WTC11 (cell line): Measurements from ENCODE around the gene GRB10. TPM values are rescaled to one million over a fixed set of nuclear protein-coding genes. Genes with fewer than 3 reads are reported as not detected.

ENCODE experiments used
- ATAC-seq: fragments of 200-7000 bp; cut with Tn5 transposase; 2 replicates; pipeline ENCODE4 v1.10.0; 2021; ENCODE audit warnings: mild to moderate bottlenecking, moderate library complexity
- CTCF ChIA-PET: fragments of 300-600 bp; sonication (Branson Sonifier 250); formaldehyde crosslinking; loops from one replicate; lab custom pipeline; 2021; ENCODE audit warnings: antibody characterized with exemption; lab: Charles Lee
- POLR2A ChIA-PET: fragments of 350-600 bp; sonication (Branson Sonifier 250); formaldehyde crosslinking; loops from one replicate; lab custom pipeline; 2021; ENCODE audit warnings: antibody characterized with exemption; lab: Charles Lee
- DNase-seq: peaks from one replicate; pipeline ENCODE4 v3.0.0; 2021; ENCODE audit warnings: low spot score
- H3K27ac Mint-ChIP-seq: 2 replicates; pipeline ENCODE4 v1.8.0; 2021; ENCODE audit warnings: mixed read lengths
- H3K27me3 Mint-ChIP-seq: 2 replicates; pipeline ENCODE4 v1.8.0; 2021; ENCODE audit warnings: low read depth, mild to moderate bottlenecking, moderate library complexity, mixed read lengths
- H3K36me3 Mint-ChIP-seq: 2 replicates; pipeline ENCODE4 v1.8.0; 2021; ENCODE audit warnings: mixed read lengths
- H3K4me1 Mint-ChIP-seq: 2 replicates; pipeline ENCODE4 v1.8.0; 2022; ENCODE audit warnings: mixed read lengths
- H3K4me3 Mint-ChIP-seq: 2 replicates; pipeline ENCODE4 v1.8.0; 2021; ENCODE audit warnings: mild to moderate bottlenecking, moderate library complexity, mixed read lengths
- H3K9me3 Mint-ChIP-seq: 2 replicates; pipeline ENCODE4 v1.8.0; 2021; ENCODE audit warnings: mixed read lengths
- CBFB ChIP-seq: sonication (generic); formaldehyde crosslinking; IDR thresholded peaks from 2 replicates; pipeline ENCODE4 v1.8.1; 2022; ENCODE audit warnings: mild to moderate bottlenecking, low read depth, missing genetic modification reagents
- EMX1 ChIP-seq: fragments of 250-450 bp; sonication (Bioruptor Pico); IDR thresholded peaks from 2 replicates; pipeline ENCODE4 v1.8.0; 2021; ENCODE audit warnings: mild to moderate bottlenecking
- ETV6 ChIP-seq: sonication (generic); formaldehyde crosslinking; IDR thresholded peaks from 2 replicates; pipeline ENCODE4 v1.8.1; 2022; ENCODE audit warnings: mild to moderate bottlenecking, missing genetic modification reagents
- FOXP1 ChIP-seq: sonication (generic); formaldehyde crosslinking; IDR thresholded peaks from 2 replicates; pipeline ENCODE4 v1.8.0; 2022; ENCODE audit warnings: missing genetic modification reagents, mild to moderate bottlenecking, moderate library complexity, borderline replicate concordance
- GRHL2 ChIP-seq: fragments of 250-450 bp; sonication (Bioruptor Pico); IDR thresholded peaks from 2 replicates; pipeline ENCODE4 v1.8.0; 2022; ENCODE audit warnings: mild to moderate bottlenecking, moderate library complexity; ENCODE audit not compliant: insufficient replicate concordance, severe bottlenecking
- IRF2 ChIP-seq: sonication (generic); formaldehyde crosslinking; IDR thresholded peaks from 2 replicates; pipeline ENCODE4 v1.8.0; 2022; ENCODE audit warnings: low read depth, missing genetic modification reagents, borderline replicate concordance
- MXD4 ChIP-seq: fragments of 250-450 bp; sonication (Bioruptor Pico); IDR thresholded peaks from 2 replicates; pipeline ENCODE4 v1.8.0; 2021; ENCODE audit warnings: mild to moderate bottlenecking, moderate library complexity, borderline replicate concordance
- NFATC4 ChIP-seq: fragments of 250-450 bp; sonication (Bioruptor Pico); IDR thresholded peaks from 2 replicates; pipeline ENCODE4 v1.9.0; 2021; ENCODE audit warnings: mild to moderate bottlenecking
- NR2C2 ChIP-seq: sonication (generic); formaldehyde crosslinking; IDR thresholded peaks from 2 replicates; pipeline ENCODE4 v1.8.0; 2022; ENCODE audit warnings: mild to moderate bottlenecking, missing genetic modification reagents
- NR3C1 ChIP-seq: sonication (generic); formaldehyde crosslinking; conservative IDR thresholded peaks from 2 replicates; pipeline ENCODE4 v1.8.1; 2023; ENCODE audit warnings: low read depth, mild to moderate bottlenecking, missing genetic modification reagents
- RELA ChIP-seq: sonication (generic); formaldehyde crosslinking; IDR thresholded peaks from 2 replicates; pipeline ENCODE4 v1.8.1; 2022; ENCODE audit warnings: missing genetic modification reagents, mild to moderate bottlenecking, borderline replicate concordance
- SMAD3 ChIP-seq: sonication (generic); formaldehyde crosslinking; IDR thresholded peaks from 2 replicates; pipeline ENCODE4 v1.8.0; 2022; ENCODE audit warnings: missing genetic modification reagents, mild to moderate bottlenecking, borderline replicate concordance
- SP1 ChIP-seq: sonication (generic); formaldehyde crosslinking; conservative IDR thresholded peaks from 2 replicates; pipeline ENCODE4 v1.8.1; 2022; ENCODE audit warnings: missing genetic modification reagents
- TEAD1 ChIP-seq: sonication (generic); formaldehyde crosslinking; IDR thresholded peaks from 2 replicates; pipeline ENCODE4 v1.8.0; 2022; ENCODE audit warnings: mild to moderate bottlenecking, missing genetic modification reagents
- TP53 ChIP-seq: sonication (generic); formaldehyde crosslinking; IDR thresholded peaks from 2 replicates; pipeline ENCODE4 v1.8.1; 2023; ENCODE audit warnings: mild to moderate bottlenecking, missing genetic modification reagents
- ZNF232 ChIP-seq: sonication (generic); formaldehyde crosslinking; IDR thresholded peaks from 2 replicates; pipeline ENCODE4 v1.8.0; 2022; ENCODE audit warnings: mild to moderate bottlenecking, missing genetic modification reagents
- ZNF396 ChIP-seq: fragments of 250-450 bp; sonication (Bioruptor Pico); IDR thresholded peaks from 2 replicates; pipeline ENCODE4 v1.8.0; 2021; ENCODE audit warnings: mild to moderate bottlenecking, moderate library complexity, borderline replicate concordance
- ZNF416 ChIP-seq: fragments of 250-450 bp; sonication (Bioruptor Pico); IDR thresholded peaks from 2 replicates; pipeline ENCODE4 v1.9.0; 2021; ENCODE audit warnings: mild to moderate bottlenecking, inconsistent platforms
- ZNF671 ChIP-seq: fragments of 250-450 bp; sonication (Bioruptor Pico); IDR thresholded peaks from 2 replicates; pipeline ENCODE4 v1.8.0; 2021; ENCODE audit warnings: mild to moderate bottlenecking
- total RNA-seq: library from RNA; stranded (reverse); gene quantifications from 3 replicates; pipeline ENCODE4 v1.2.3, GENCODE V29; 2021
- TF ChIP-seq, protein P1 (sequence below): fragments of 250-450 bp; sonication (Bioruptor Pico); IDR thresholded peaks from 2 replicates; pipeline ENCODE4 v1.9.0; 2021; ENCODE audit warnings: mild to moderate bottlenecking
- TF ChIP-seq, protein P2 (sequence below): fragments of 250-450 bp; sonication (Bioruptor Pico); IDR thresholded peaks from 2 replicates; pipeline ENCODE4 v1.9.0; 2021; ENCODE audit warnings: mild to moderate bottlenecking
- TF ChIP-seq, protein P3 (sequence below): sonication (generic); formaldehyde crosslinking; IDR thresholded peaks from 2 replicates; pipeline ENCODE4 v1.8.0; 2023; ENCODE audit warnings: mild to moderate bottlenecking, missing genetic modification reagents
- TF ChIP-seq, protein P4 (sequence below): sonication (generic); formaldehyde crosslinking; IDR thresholded peaks from 2 replicates; pipeline ENCODE4 v1.8.1; 2023; ENCODE audit warnings: mild to moderate bottlenecking, missing genetic modification reagents, moderate library complexity
- TF ChIP-seq, protein P5 (sequence below): sonication (generic); formaldehyde crosslinking; IDR thresholded peaks from 2 replicates; pipeline ENCODE4 v1.8.0; 2022; ENCODE audit warnings: mild to moderate bottlenecking, missing genetic modification reagents

Gene GRB10
- total RNA-seq, 1 experiment from 2014 or later = 103 TPM

DNA sequence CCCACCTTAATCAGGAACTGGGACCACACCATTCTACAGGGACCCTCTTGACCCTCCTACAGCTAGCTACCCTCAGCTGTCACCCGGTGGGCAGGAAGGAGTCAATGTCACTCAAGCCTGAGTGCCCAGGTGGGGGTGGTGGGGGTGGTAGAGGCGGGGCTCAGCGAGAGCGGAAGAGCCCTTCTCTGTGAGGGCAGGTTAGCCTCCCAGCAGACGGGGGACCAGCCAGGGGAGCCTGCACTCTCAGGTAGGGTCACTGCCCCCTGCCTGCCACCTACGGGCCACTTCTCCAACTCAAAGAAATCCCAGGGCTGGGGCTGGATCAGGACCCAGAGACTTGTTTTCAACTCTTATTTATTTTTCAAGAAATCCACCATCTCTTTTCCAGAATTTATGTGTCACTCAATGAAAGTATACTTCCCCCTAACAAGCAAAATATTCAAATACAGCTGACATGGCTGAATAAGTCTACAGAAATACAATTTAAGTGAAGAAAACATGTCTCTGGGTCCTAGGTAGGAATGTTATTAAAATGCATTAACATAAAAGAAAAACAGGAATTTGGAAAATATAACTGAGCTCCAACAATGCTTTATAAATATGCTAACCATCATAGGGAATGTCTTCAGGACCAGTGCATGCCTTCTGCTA lies 154.1 kb downstream of the GRB10 start:
- peaks cover 40% of the 10 kb centered on the region for H3K4me1 Mint-ChIP-seq
- no peaks in the 10 kb centered on the region for H3K27me3 Mint-ChIP-seq
- ATAC-seq (peak; percentile 57), DNase-seq (peak; percentile 53)
- peak overlapping the region; percentile 76; the same call in 1 of the 2 replicates for H3K27ac Mint-ChIP-seq
- TF ChIP-seq ZNF232 (CRISPR knock-in tag) (no peak), TEAD1 (no peak), NR3C1 (CRISPR knock-in tag) (no peak), FOXP1 (CRISPR knock-in tag) (no peak), RELA (CRISPR knock-in tag) (no peak), MXD4 (no peak), TP53 (CRISPR knock-in tag) (no peak), NFATC4 (CRISPR knock-in tag) (no peak), CBFB (CRISPR knock-in tag) (no peak), EMX1 (CRISPR knock-in tag) (no peak), SMAD3 (CRISPR knock-in tag) (no peak)
- TF ChIP-seq, protein P1, sequence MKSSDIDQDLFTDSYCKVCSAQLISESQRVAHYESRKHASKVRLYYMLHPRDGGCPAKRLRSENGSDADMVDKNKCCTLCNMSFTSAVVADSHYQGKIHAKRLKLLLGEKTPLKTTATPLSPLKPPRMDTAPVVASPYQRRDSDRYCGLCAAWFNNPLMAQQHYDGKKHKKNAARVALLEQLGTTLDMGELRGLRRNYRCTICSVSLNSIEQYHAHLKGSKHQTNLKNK (CRISPR knock-in tag) = no peak
- TF ChIP-seq, protein P2, sequence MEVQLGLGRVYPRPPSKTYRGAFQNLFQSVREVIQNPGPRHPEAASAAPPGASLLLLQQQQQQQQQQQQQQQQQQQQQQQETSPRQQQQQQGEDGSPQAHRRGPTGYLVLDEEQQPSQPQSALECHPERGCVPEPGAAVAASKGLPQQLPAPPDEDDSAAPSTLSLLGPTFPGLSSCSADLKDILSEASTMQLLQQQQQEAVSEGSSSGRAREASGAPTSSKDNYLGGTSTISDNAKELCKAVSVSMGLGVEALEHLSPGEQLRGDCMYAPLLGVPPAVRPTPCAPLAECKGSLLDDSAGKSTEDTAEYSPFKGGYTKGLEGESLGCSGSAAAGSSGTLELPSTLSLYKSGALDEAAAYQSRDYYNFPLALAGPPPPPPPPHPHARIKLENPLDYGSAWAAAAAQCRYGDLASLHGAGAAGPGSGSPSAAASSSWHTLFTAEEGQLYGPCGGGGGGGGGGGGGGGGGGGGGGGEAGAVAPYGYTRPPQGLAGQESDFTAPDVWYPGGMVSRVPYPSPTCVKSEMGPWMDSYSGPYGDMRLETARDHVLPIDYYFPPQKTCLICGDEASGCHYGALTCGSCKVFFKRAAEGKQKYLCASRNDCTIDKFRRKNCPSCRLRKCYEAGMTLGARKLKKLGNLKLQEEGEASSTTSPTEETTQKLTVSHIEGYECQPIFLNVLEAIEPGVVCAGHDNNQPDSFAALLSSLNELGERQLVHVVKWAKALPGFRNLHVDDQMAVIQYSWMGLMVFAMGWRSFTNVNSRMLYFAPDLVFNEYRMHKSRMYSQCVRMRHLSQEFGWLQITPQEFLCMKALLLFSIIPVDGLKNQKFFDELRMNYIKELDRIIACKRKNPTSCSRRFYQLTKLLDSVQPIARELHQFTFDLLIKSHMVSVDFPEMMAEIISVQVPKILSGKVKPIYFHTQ (CRISPR knock-in tag) = no peak
- TF ChIP-seq, protein P3, sequence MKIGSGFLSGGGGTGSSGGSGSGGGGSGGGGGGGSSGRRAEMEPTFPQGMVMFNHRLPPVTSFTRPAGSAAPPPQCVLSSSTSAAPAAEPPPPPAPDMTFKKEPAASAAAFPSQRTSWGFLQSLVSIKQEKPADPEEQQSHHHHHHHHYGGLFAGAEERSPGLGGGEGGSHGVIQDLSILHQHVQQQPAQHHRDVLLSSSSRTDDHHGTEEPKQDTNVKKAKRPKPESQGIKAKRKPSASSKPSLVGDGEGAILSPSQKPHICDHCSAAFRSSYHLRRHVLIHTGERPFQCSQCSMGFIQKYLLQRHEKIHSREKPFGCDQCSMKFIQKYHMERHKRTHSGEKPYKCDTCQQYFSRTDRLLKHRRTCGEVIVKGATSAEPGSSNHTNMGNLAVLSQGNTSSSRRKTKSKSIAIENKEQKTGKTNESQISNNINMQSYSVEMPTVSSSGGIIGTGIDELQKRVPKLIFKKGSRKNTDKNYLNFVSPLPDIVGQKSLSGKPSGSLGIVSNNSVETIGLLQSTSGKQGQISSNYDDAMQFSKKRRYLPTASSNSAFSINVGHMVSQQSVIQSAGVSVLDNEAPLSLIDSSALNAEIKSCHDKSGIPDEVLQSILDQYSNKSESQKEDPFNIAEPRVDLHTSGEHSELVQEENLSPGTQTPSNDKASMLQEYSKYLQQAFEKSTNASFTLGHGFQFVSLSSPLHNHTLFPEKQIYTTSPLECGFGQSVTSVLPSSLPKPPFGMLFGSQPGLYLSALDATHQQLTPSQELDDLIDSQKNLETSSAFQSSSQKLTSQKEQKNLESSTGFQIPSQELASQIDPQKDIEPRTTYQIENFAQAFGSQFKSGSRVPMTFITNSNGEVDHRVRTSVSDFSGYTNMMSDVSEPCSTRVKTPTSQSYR = no peak
- no peak overlapping the region for H3K4me3 Mint-ChIP-seq
- CTCF ChIA-PET = interaction anchor here (0.6 to 2.1 kb wide), 14 partner anchors 13 to 1273 kb away, joined by 3 to 7 read pairs (median 3); no protein-coding TSS in a partner anchor
- H3K36me3 Mint-ChIP-seq = peaks cover 9% of the 10 kb centered on the region
- H3K9me3 Mint-ChIP-seq = peaks cover 6% of the 10 kb centered on the region
- POLR2A ChIA-PET = no interaction called here

DNA sequence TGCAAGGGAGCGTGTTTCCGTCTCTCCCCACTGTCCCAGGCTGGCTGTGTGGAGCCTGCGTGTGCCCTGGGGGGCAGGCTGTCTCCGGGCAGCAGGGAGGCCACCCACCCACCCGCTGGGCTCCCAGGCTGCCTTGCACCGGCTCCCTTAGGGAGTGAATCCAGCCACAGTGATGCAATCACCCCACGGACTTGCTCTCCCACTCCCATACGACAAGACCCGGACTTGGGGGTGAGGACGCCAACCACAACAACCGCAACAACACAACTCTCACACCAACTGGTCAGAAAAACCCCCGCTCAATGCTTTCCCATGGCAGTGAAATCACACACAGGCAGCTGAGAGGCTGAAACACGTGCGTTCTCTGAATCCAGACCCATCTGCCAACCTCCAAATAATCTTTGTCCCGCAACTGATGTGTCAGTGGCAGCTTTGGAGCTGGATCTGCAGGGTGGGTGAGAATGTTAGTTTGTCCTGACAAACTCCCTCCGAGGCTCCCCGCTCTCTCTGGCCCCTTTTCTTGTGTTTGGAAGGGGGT lies 154.8 kb downstream of the GRB10 start:
- ATAC-seq = no peak
- DNase-seq = no peak
- Mint-ChIP-seq H3K27ac (peak overlapping the region; percentile 76; the same call in 1 of the 2 replicates), H3K9me3 (no peaks in the 10 kb centered on the region), H3K27me3 (no peaks in the 10 kb centered on the region), H3K4me3 (no peak overlapping the region), H3K36me3 (peaks cover 3% of the 10 kb centered on the region; the same call in 1 of the 2 replicates), H3K4me1 (peaks cover 34% of the 10 kb centered on the region)
- CTCF ChIA-PET = interaction anchor here (0.6 to 2.1 kb wide), 7 partner anchors 12 to 1274 kb away, joined by 3 to 7 read pairs (median 3); no protein-coding TSS in a partner anchor
- POLR2A ChIA-PET = no interaction called here
- TF ChIP-seq ETV6 (CRISPR knock-in tag) = no peak
- TF ChIP-seq, protein P4, sequence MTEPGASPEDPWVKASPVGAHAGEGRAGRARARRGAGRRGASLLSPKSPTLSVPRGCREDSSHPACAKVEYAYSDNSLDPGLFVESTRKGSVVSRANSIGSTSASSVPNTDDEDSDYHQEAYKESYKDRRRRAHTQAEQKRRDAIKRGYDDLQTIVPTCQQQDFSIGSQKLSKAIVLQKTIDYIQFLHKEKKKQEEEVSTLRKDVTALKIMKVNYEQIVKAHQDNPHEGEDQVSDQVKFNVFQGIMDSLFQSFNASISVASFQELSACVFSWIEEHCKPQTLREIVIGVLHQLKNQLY = no peak
- no peak for TF ChIP-seq NR2C2 (CRISPR knock-in tag)
- TF ChIP-seq, protein P2 (CRISPR knock-in tag) = no peak
- TF ChIP-seq IRF2 = no peak
- TF ChIP-seq, protein P5, sequence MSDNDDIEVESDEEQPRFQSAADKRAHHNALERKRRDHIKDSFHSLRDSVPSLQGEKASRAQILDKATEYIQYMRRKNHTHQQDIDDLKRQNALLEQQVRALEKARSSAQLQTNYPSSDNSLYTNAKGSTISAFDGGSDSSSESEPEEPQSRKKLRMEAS (CRISPR knock-in tag) = no peak
- TF ChIP-seq SP1 (CRISPR knock-in tag) = no peak
- no peak for TF ChIP-seq ZNF671
- no peak for TF ChIP-seq ZNF416 (CRISPR knock-in tag)
- TF ChIP-seq ZNF396 (CRISPR knock-in tag) = no peak
- TF ChIP-seq GRHL2 = no peak
